GM12875 (cell line): ENCODE results near the gene FAM3A.
"Not testable (repeated sequence)": the region's sequence is repeated elsewhere in the genome, so short reads cannot be mapped to it uniquely, and the experiment has no call there.

Source experiments
- H3K4me3 ChIP-seq: one replicate; pipeline ENCODE4 v1.5.1; 2011; ENCODE audit warnings: low read depth, low read length, control low read depth
- CTCF ChIP-seq: IDR thresholded peaks from 2 replicates; pipeline ENCODE4 v1.5.1; 2011; ENCODE audit warnings: low read depth, mild to moderate bottlenecking, control low read depth, inconsistent platforms, low read length, moderate library complexity, borderline replicate concordance; ENCODE audit not compliant: insufficient read depth

The FAM3A gene

DNA sequence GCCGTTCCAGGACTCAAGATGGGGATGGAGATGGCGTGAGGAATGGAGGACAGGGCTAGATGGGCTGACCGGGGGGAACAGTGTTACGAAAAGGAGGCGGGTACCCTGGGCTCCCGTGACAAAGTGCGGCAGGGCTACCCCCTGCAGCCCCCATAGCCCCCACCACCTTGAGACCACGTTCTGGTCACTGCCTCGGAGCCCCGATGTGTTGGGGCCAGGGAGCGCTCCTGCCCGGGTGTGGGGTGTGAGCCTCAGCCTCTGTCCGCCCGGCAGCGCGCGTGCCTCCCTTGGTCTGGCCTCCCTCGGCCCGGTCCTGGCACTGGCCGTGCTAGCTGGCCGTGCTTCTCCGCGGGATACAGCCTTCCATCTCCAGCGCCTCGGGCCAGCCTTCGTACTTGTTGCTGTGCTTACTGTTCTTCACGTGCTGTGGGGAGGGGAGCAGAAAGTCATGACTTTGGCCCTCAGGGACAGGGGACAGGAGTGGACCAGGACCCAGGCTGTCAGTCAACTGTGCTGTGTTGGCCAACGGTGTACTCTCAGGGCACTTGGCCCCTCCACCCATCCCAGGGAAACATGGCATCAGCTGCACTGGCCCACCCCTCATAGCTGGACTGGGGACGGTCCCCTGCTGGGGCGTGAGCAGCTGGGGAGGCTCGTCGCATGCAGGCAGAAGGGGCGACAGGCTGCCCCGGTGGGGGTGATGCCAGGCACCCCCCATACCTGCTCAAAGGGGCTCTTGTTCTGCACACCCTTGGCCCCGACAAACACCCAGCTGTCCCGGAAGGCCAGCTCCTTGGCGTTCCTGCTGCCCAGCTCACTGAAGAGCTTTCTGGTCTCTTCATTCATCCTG is 9.3 kb downstream of the FAM3A start:
- no peak for TF ChIP-seq CTCF
- H3K4me3 ChIP-seq, result no peak overlapping the region

- TF ChIP-seq CTCF, result no peak
- H3K4me3 ChIP-seq, result no peak overlapping the region
These were observed 10.3 kb downstream of the FAM3A start for GRCh38 chrX:154505734-154506133.

DNA sequence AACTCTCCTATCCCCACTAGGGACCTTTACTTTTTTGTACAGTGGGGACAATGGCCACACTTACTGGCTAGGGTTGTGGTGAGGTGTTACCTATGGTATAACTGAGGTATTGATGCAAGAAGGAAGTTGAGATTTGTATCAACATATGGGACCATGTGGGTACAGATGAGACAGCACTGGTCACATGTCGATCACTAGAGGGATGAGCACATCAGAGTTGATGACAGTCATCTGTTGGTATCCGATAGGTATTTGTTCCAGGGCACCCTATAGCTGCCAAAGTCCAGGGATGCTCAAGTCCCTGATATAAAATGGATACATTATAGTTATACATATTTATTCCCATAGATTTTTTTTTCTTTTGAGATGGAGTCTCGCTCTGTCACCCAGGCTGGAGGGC is 13.0 kb downstream of the FAM3A start:
- no peak for TF ChIP-seq CTCF
- no peak overlapping the region for H3K4me3 ChIP-seq

GRCh38 chrX:154502098-154502497 is 13.9 kb downstream of the FAM3A start:
- TF ChIP-seq CTCF, result no peak
- no peak overlapping the region for H3K4me3 ChIP-seq

DNA sequence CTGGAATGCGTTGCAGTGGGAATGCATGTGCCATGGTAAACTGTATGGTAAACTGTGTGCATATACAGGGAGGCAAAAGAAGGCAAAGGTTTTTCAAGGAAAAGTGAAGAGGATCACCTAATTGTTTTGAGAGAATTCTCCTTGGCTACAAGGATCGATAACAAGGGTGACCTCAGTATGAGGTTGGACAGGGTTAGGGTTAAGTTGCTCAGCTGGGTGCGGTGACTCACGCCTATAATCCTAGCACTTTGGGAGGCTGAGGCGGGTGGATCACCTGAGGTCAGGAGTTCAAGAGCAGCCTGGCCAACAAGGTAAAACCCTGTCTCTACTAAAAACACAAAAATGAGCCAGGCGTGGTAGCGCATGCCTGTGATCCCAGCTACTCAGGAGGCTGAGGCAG is 14.6 kb downstream of the FAM3A start:
- H3K4me3 ChIP-seq, result not testable (repeated sequence)

DNA sequence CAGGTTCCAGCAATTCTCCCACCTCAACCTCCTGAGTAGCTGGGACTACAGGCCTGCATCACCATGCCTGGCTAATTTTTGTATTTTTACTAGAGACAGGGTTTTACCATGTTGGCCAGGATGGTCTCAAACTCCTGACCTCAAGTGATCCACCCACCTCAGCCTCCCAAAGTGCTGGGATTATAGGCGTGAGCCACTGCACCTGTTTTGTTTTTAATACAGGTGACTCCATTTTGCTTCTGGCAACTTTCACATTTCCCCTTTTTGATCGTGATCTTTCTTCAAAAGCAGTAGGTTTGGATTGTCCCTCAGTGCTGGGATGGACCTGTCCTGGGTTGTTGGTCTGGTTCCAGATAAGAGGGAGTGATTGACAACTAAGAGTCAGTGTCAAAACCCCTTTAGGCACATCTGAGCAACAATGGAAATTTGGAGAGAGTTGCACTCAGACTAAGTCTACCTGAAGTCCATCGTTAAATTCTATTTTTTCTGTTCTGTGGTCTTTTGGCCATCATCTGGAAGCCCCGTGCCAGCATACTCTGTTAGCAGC is 19.4 kb downstream of the FAM3A start:
- not testable (repeated sequence) for H3K4me3 ChIP-seq

DNA sequence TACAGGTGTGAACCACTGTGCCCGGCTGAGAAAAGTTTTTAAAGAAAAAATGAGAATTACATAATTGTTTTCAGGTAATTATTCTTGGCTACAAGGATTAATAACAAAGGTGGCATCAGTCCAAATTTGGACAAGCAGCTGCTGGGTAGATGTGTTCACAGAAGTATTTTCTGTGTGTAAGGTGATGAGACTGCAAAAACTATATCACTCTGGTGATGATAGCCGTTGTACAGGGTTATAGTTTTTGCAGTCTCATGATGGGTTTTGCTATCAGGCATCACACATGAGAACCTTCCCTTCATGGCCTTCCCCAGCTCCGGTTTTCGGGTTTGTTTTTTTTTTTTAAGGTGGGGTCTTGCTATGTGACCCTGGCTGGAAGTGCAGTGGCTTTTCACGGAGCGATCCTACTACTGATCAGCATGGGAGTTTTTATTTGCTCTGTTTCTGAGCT is 20.5 kb downstream of the FAM3A start:
- TF ChIP-seq CTCF, result no peak
- H3K4me3 ChIP-seq, result no peak overlapping the region

DNA sequence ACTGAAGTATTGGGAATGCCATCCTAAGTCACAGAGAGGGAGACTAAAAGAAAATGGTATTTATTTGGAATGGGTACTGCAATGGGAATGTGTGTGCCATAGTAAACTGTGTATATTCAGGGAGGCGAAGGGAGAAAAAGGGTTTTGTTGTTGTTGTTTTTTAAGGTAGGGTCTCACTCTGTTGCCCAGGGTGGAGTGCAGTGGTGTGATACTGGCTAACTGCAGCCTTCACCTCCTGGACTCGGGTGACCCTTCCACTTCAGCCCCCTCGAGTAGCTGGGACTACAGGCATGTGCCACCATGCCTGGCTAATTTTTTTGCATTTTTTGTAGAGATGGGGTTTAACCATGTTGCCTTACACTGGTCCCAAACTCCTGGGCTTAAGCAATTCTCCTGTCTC is 21.3 kb downstream of the FAM3A start:
- no peak for TF ChIP-seq CTCF
- no peak overlapping the region for H3K4me3 ChIP-seq
